HG02884 (cell line): ENCODE measurements around the gene CNOT3.
A peak's percentile ranks its signal among the peaks of the same experiment; 100 is the strongest.
"Not testable (repeated sequence)": the region's sequence is repeated elsewhere in the genome, so short reads cannot be mapped to it uniquely, and the experiment has no call there.

ENCODE experiments used
- ATAC-seq: cut with Tn5 transposase; IDR thresholded peaks from one replicate; pipeline ENCODE4 v1.9.1; 2021; ENCODE audit warnings: mild to moderate bottlenecking, moderate library complexity; ENCODE audit not compliant: unreplicated experiment

CNOT3 gene

GRCh38 chr19:54137699-54138488 is at the start of gene CNOT3:
Gene CNOT3 (plus strand): TSS chr19:54137762. CDS start chr19:54142979, 5,217 bp downstream.
- no peak for ATAC-seq

GRCh38 chr19:54094426-54095000 is 43.0 kb upstream of the CNOT3 start:
- ATAC-seq = no peak

GRCh38 chr19:54095136-54095858 is 42.3 kb upstream of the CNOT3 start:
- no peak for ATAC-seq

GRCh38 chr19:54095859-54096616 is 41.5 kb upstream of the CNOT3 start:
- ATAC-seq = not testable (repeated sequence)

GRCh38 chr19:54096617-54097106 is 40.9 kb upstream of the CNOT3 start:
- ATAC-seq = no peak

- no peak for ATAC-seq
These were observed 38.2 kb upstream of the CNOT3 start for GRCh38 chr19:54099190-54099902.

GRCh38 chr19:54099903-54100255 is 37.7 kb upstream of the CNOT3 start:
- not testable (repeated sequence) for ATAC-seq

- ATAC-seq = no peak
These were observed 37.0 kb upstream of the CNOT3 start, which contains the start of gene OSCAR for GRCh38 chr19:54100561-54100960. Gene OSCAR (minus strand): TSS chr19:54100803. CDS start chr19:54100792, 11 bp downstream.

GRCh38 chr19:54102421-54103169 is 35.0 kb upstream of the CNOT3 start, which contains the start of gene NDUFA3:
Gene NDUFA3 (plus strand): TSS chr19:54102855. CDS start chr19:54102879, 24 bp downstream.
- ATAC-seq = peak; percentile 90

- ATAC-seq = no peak
These were observed 32.4 kb upstream of the CNOT3 start for GRCh38 chr19:54104998-54105715.

- ATAC-seq = no peak
These were observed 31.8 kb upstream of the CNOT3 start for GRCh38 chr19:54105796-54106195.

GRCh38 chr19:54106716-54107115 is 30.8 kb upstream of the CNOT3 start:
- no peak for ATAC-seq

GRCh38 chr19:54107876-54108490 is 29.6 kb upstream of the CNOT3 start:
- ATAC-seq = no peak

GRCh38 chr19:54108496-54108895 is 29.1 kb upstream of the CNOT3 start:
- ATAC-seq = no peak

GRCh38 chr19:54109651-54110050 is 27.9 kb upstream of the CNOT3 start:
- no peak for ATAC-seq

- ATAC-seq = no peak
These were observed 23.0 kb upstream of the CNOT3 start for GRCh38 chr19:54114340-54115108.
